GM18873 (cell line): ENCODE data around the gene CNR2.
A peak's percentile ranks its signal among the peaks of the same experiment; 100 is the strongest.
"Not testable (repeated sequence)": the region's sequence is repeated elsewhere in the genome, so short reads cannot be mapped to it uniquely, and the experiment has no call there.

Experiments
- ATAC-seq: cut with Tn5 transposase; IDR thresholded peaks from one replicate; pipeline ENCODE4 v1.9.1; 2021; ENCODE audit warnings: mild to moderate bottlenecking, moderate library complexity, moderate number of reproducible peaks; ENCODE audit not compliant: unreplicated experiment, low FRiP score

Gene CNR2

GRCh38 chr1:23895082-23895481 is 18.1 kb downstream of the CNR2 start:
- no peak for ATAC-seq

DNA sequence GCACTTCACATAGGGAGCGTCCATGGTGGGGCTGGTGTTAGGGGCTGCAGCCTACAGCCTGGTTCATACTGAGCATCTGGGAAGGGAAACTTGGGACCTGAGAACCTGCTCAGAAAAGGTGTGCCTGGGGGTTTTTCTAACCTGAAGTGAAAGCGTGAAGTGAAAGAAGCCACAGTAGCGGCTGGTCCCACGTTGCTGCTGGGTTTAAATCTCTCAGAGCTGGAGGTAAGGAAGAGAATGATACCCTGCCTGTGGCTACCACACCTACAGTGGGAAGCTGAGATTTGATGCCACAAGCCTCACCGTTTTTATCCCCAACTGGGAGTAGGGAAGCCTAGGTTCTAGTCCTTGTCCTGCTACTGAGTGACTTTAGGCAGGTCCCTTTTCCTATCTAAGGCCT is 24.1 kb downstream of the CNR2 start:
- ATAC-seq, result no peak

DNA sequence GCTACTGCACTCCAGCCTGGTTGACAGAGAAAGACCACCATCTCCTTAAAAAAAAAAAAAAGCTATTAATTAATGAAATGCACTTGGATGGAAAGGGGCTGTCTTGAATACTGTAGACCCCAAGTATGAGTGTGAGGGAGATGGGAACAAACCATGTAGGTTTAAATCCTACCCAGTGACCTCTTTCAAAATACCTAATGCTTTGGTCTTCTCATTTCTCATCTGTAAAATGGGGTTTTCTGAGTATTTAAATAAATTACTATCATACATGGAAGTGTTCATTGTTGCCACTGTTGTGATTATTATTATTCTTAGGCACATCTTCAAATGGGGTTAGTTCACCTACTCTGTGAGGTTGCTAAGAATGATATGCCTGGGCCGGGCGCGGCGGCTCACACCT is 27.9 kb downstream of the CNR2 start:
- no peak for ATAC-seq

GRCh38 chr1:23882746-23883145 is 30.4 kb downstream of the CNR2 start:
- no peak for ATAC-seq

- ATAC-seq, result no peak
These were observed 33.4 kb downstream of the CNR2 start for GRCh38 chr1:23879809-23880208.

- ATAC-seq, result no peak
These were observed 34.5 kb downstream of the CNR2 start for GRCh38 chr1:23878668-23879067.

DNA sequence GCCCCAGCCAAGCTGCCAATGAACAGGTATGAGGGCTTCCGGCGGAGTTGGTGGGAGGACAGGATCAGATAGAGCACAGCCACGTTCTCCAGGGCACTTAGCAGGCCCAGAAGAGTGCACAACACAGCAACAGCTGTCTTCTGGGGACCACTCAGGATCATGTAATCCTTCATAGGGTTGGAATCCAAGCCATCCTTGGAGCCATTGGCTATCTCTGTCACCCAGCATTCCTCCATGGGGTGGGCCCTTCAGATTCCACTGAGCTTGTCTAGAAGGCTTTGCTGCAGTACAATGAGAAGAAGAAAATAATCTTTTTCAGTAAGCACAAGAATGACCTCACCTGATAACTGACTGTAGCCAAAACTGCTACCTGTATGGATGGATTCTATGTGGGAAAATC is 37.8 kb downstream of the CNR2 start:
- no peak for ATAC-seq

- no peak for ATAC-seq
These were observed 40.7 kb downstream of the CNR2 start for GRCh38 chr1:23872421-23872820.

DNA sequence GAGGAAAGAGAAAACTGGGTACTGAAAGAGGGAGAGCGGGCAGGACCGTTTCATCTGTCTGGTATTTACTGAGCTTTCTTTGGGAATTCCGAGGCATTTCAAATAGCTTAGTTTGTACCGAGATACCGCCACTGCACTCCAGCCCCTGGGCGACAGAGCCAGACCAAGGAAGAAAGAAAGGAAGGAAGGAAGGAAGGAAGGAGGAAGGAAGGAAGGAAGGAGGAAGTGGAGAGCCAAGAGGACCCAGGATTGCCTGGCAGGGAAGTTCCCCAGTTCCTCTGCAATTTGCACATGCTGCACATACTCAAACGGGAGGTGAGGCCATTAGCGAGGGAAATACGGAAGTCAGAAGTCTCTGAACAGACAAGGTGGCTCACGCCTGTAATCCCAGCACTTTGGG is 44.1 kb downstream of the CNR2 start:
- no peak for ATAC-seq

GRCh38 chr1:23868557-23869016 is 44.6 kb downstream of the CNR2 start:
- ATAC-seq, result no peak

DNA sequence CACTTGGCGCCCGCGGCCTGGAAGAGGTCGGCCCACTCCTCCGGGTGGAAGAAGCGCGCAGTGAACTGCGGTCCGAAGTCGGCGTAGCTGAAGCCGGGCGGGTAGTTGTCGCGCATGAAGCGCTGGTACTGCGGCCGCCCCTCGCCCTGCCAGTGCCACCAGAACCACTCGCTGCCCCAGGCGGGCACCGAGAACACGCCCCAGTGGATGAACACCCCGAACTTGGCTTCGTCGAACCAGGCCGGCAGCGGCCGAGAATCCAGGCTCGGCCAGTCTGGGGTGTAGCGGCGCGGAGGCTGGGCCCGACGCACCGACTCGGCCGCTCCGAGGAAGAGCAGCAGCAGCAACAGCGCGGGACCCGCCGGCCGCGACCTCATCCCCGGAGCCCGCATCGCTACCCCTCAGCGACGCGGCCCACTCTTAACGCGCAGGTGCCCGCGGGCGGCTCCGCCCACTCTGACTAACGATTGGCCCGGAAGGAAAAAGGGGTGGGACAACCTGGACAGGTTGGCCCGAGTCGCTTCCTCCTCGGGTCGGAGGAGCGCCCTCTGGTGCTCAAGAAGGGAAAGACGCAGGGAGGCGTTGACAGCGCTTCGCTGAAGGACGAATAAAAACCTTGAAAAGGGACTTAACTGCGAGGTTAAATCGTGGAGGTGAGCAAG is 45.1 kb downstream of the CNR2 start, which contains the start of gene FUCA1:
FUCA1 (minus strand) TSS at position 396 of the 662 bp plus-strand sequence; CDS start at position 392, 4 bp downstream.
- peak; percentile 81 for ATAC-seq

- ATAC-seq, result peak; percentile 5
These were observed 45.6 kb downstream of the CNR2 start for GRCh38 chr1:23867542-23867894.

DNA sequence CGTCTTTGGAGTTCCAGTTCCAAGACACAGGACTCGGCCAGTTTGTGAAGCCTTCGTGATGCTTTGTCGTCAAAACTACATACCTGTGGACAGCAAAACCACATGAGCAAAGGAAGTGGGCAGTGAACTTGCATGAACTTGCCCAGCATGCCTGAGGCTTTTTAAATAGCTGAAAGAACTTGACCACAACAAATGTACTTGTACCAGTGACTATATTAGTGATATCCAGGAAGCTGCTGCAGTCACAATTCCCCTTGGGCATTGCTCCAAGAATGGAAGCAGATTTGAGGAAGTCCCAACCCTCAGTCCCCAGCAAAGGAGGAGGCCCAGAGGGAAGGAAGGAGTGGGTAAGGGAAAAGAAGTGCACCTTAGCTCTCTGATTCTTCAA is 47.6 kb downstream of the CNR2 start:
- ATAC-seq, result no peak

- ATAC-seq, result no peak
These were observed 48.2 kb downstream of the CNR2 start for GRCh38 chr1:23864801-23865542.

GRCh38 chr1:23862640-23863039 is 50.5 kb downstream of the CNR2 start:
- ATAC-seq, result no peak

GRCh38 chr1:23854568-23854967 is 58.6 kb downstream of the CNR2 start:
- no peak for ATAC-seq

DNA sequence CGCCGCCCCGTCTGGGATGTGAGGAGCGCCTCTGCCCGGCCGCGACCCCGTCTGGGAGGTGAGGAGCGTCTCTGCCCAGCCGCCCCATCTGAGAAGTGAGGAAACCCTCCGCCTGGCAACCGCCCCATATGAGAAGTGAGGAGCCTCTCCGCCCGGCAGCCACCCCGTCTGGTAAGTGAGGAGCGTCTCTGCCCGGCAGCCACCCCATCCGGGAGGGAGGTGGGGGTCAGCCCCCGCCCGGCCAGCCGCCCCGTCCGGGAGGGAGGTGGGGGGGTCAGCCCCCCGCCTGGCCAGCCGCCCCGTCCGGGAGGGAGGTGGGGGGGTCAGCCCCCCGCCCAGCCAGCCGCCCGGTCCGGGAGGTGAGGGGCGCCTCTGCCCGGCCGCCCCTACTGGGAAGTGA is 60.0 kb downstream of the CNR2 start:
- not testable (repeated sequence) for ATAC-seq

DNA sequence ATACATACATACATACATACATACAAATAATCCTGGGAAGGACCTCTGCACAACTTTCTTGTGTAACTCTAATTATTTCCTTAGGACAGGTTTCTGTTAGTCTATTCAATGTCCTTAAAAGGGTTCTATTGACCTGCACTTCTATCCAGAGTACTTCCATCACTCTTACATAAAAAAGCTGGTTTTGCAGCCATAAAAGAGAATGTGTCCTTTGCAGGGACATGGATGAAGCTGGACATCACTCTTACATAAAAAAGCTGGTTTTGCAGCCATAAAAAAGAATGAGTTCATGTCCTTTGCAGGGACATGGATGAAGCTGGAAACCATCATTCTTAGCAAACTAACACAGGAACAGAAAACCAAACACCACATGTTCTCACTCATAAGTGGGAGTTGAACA is 61.8 kb downstream of the CNR2 start:
- ATAC-seq, result not testable (repeated sequence)

- ATAC-seq, result no peak
These were observed 64.2 kb downstream of the CNR2 start for GRCh38 chr1:23848673-23849616.

DNA sequence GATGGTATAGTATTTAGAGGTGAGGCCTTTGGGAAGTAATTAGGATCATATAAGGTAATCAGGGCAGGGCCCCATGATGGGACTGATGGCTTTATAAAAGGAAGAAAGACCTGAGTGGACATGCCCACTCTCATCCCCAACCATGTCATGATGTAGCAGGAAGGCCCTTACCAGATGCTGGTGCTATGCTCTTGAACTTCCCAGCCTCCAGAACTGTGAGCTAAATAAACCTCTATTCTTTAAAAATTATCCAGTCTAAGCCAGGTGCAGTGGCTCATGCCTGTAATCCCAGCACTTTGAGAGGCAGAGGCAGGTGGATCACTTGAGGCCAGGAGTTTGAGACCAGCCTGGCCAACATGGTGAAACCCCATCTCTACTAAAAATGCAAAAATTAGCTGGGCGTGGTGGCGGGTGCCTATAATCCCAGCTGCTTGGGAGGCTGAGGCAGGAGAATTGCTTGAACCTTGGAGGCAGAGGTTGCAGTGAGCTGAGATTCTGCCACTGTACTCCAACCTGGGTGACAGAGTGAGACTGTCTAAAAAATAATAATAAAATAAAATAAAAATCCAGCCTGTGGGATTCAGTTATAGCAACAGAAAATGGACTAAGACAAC is 65.6 kb downstream of the CNR2 start:
- ATAC-seq, result not testable (repeated sequence)

DNA sequence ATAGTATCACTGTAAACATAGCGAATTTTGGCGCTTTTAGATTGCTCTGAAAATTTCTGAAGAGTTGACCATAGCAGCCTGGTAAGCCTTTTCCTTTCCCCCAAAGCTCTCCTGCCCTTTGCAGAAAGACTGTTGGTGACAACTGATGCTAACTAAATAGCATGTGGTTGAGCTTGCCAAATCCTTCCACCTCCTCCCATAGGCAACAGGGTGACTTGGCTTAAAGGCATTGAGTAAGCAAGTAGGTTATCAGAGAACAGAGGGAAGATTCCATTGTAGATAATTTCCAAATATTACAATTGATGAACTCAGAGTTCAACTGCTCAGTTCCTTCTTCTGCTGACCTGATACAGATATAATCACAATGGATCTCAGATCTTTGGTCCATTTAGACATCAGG is 68.0 kb downstream of the CNR2 start:
- ATAC-seq, result no peak
